ENCODE results near the gene TFEB.

DNA sequence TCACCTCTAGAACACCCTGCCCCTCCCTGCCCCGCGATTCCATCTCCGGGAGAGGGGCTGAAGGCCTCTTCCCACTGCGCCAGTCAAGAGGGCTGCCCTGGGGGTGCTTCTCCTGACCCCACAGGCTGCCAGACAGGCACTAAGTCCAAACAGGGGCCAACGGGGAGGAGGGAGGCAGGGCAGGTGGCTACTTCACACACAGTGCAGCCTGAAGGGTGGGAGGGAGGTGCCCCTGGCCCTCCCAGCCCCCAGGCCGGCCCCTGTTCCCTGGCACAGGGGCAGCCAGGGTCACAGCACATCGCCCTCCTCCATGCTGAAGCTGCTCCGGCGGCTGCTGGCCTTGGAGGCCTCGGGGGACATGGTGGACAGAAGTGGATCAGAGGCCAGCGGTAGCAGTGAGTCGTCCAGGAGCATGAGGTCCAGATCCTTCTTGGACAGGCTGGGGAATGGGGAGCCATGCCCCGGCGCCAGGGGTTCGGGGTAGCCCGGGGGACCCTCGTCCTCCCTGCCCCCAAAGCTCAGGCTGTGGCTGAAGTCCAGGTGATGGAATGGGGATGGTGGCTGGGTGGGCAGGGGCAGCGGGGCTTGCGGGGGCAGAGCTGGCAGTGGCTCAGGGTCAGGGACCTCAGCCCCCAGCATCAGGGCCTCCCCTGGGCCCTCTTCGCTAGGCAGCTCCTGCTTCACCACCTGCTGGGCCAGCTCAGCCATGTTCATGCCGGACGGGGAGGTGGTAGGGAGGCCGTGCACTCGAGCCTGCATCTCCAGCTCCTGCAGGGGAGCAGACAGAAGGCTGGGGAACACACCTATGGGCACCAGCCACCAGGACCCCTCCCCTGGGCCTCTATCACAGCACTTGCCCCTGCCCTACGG lies 50.9 kb downstream of the TFEB start:
- no peak for TF ChIP-seq POLR2A (IDR thresholded peaks at IDR 0.05; ENCODE audit: low read length)
- no peak for TF ChIP-seq GATA1 (IDR thresholded peaks at IDR 0.05; ENCODE audit: low read depth, low read length)

All from erythroblast (primary cell).